SK-N-SH treated with all-trans-retinoic acid at 6 μM for 48 hours (cell line): ENCODE data around the gene RIPK4.

Experiments used
- ESRRG ChIP-seq: fragments of 250-450 bp; sonication (Bioruptor Pico); IDR thresholded peaks from 2 replicates; pipeline ENCODE4 v1.6.1; 2021; ENCODE audit warnings: mild to moderate bottlenecking
- ISL1 ChIP-seq: fragments of 250-450 bp; sonication (Bioruptor Pico); IDR thresholded peaks from 2 replicates; pipeline ENCODE4 v2.1.2; 2022; ENCODE audit warnings: mild to moderate bottlenecking, moderate library complexity
- ZNF565 ChIP-seq: fragments of 450-650 bp; formaldehyde crosslinking; conservative IDR thresholded peaks from 2 replicates; pipeline ENCODE4 v1.5.0; 2020; ENCODE audit warnings: low read depth, mild to moderate bottlenecking, moderate library complexity

- TF ChIP-seq ESRRG (CRISPR knock-in tag) (no peak), ZNF565 (CRISPR knock-in tag) (no peak), ISL1 (no peak)
These were observed 44.5 kb downstream of the RIPK4 start for GRCh38 chr21:41722052-41723018.
